Panc1 (cell line): Measurements from ENCODE around the gene GPR107. TPM values are rescaled to one million over a fixed set of nuclear protein-coding genes. Genes with fewer than 3 reads are reported as not detected.

Experiments
- ATAC-seq: fragments of 200-7000 bp; cut with Tn5 transposase; 2 replicates; pipeline ENCODE4 v1.9.1; 2020; ENCODE audit warnings: mild to moderate bottlenecking, moderate library complexity
- BruUV-seq: library from RNA; stranded (reverse); fragments of 400-500 nt; replicated peaks from 2 replicates; lab custom pipeline; 2021; lab: Mats Ljungman, UMichigan
- CTCF ChIA-PET: fragments of 300-600 bp; sonication (Branson Sonifier 250); formaldehyde crosslinking; loops from one replicate; lab custom pipeline; 2022; ENCODE audit warnings: antibody characterized with exemption; lab: Charles Lee
- POLR2A ChIA-PET: fragments of 300-600 bp; sonication (Branson Sonifier 250); formaldehyde crosslinking; loops from one replicate; lab custom pipeline; 2022; ENCODE audit warnings: antibody characterized with exemption; lab: Charles Lee
- DNase-seq: peaks from one replicate; pipeline ENCODE4 v3.0.0-alpha.2; 2010; ENCODE audit warnings: low read depth, low spot score
- H3K27ac ChIP-seq: 2 replicates; pipeline ENCODE4 v1.5.1; 2011; ENCODE audit warnings: mild to moderate bottlenecking, low read length, inconsistent platforms
- H3K27me3 ChIP-seq: fragments of 200-500 bp; sonication (Bioruptor generic); 2 replicates; pipeline ENCODE4 v1.6.0; 2014; ENCODE audit warnings: low read length, inconsistent platforms; ENCODE audit not compliant: control insufficient read depth, insufficient read depth
- H3K36me3 ChIP-seq: fragments of 200-500 bp; sonication (Bioruptor generic); 2 replicates; pipeline ENCODE4 v1.5.1; 2014; ENCODE audit warnings: inconsistent platforms, mild to moderate bottlenecking, low read length, moderate library complexity; ENCODE audit not compliant: control insufficient read depth, insufficient read depth
- H3K4me1 ChIP-seq: 2 replicates; pipeline ENCODE4 v1.5.1; 2011; ENCODE audit warnings: inconsistent platforms, mild to moderate bottlenecking, low read length, moderate library complexity; ENCODE audit not compliant: control insufficient read depth, insufficient read depth
- H3K4me3 ChIP-seq, 2 experiments: 2 replicates each; pipeline ENCODE4 v1.5.1; 2011 to 2012; ENCODE audit warnings: low read depth in 2 of 2, low read length in 2 of 2, mild to moderate bottlenecking in 2 of 2, inconsistent platforms in 1 of 2, moderate library complexity in 1 of 2
- H3K9me3 ChIP-seq: fragments of 200-500 bp; sonication (Bioruptor generic); 2 replicates; pipeline ENCODE4 v1.5.1; 2014; ENCODE audit warnings: low read depth, mild to moderate bottlenecking, inconsistent platforms, low read length, moderate library complexity; ENCODE audit not compliant: control insufficient read depth, insufficient read depth
- CTCF ChIP-seq: fragments of 450-650 bp; IDR thresholded peaks from 2 replicates; pipeline ENCODE4 v1.5.1; 2017; ENCODE audit warnings: mild to moderate bottlenecking
- POLR2AphosphoS5 ChIP-seq: IDR thresholded peaks from 2 replicates; pipeline ENCODE4 v1.6.1; 2012; ENCODE audit warnings: mild to moderate bottlenecking, low read depth, low read length, moderate library complexity
- REST ChIP-seq, 2 experiments: IDR thresholded peaks; 2 replicates each; pipeline ENCODE4 v1.6.1; 2011 to 2012; ENCODE audit warnings: low read depth in 2 of 2, control low read depth in 1 of 2, low read length in 1 of 2, mild to moderate bottlenecking in 1 of 2, moderate library complexity in 1 of 2; ENCODE audit not compliant: insufficient read depth in 1 of 2
- SIN3A ChIP-seq: IDR thresholded peaks from 2 replicates; pipeline ENCODE4 v1.6.1; 2012; ENCODE audit warnings: low read depth, mild to moderate bottlenecking, low read length, moderate library complexity, borderline replicate concordance; ENCODE audit not compliant: insufficient read depth
- TCF7L2 ChIP-seq: IDR thresholded peaks from 2 replicates; pipeline ENCODE4 v1.6.1; 2011; ENCODE audit warnings: mild to moderate bottlenecking, low read depth, low read length, inconsistent platforms
- in situ Hi-C: cut with HindIII; loops from 2 replicates; pipeline ENCODE4 v1.10.0; 2016; ENCODE audit warnings: low sequenced_read_pairs, low pct_unique_long_range_greater_than_20kb
- intact Hi-C: fragments of 100-400 bp; cut with micrococcal nuclease; formaldehyde crosslinking; loops from one replicate; pipeline ENCODE4 v1.10.0; 2022; ENCODE audit not compliant: unreplicated experiment
- total RNA-seq: library from RNA; stranded (reverse); gene quantifications from one replicate; pipeline ENCODE4 v1.2.1, GENCODE V29; 2021; ENCODE audit not compliant: unreplicated experiment

GPR107 gene
- total RNA-seq, 1 experiment from 2014 or later, result 43.0 TPM

- ChIA-PET CTCF (no interaction called here), POLR2A (no interaction called here)
- no peak for DNase-seq
- no peaks in the 10 kb centered on the region; the same call in 1 of the 2 replicates for H3K36me3 ChIP-seq
- H3K4me3 ChIP-seq, result no peak overlapping the region
- no peak for TF ChIP-seq POLR2AphosphoS5
- TF ChIP-seq CTCF, result no peak
- TF ChIP-seq SIN3A, result no peak
- TF ChIP-seq TCF7L2, result no peak
- no peak for TF ChIP-seq REST (IDR thresholded peaks at IDR 0.05; ENCODE audit: insufficient read depth in 1 of 2, low read depth in 2 of 2, low read length in 1 of 2)
- no peak for ATAC-seq
- H3K4me1 ChIP-seq, result no peaks in the 10 kb centered on the region
- no peaks in the 10 kb centered on the region for H3K9me3 ChIP-seq
- H3K27ac ChIP-seq, result no peak overlapping the region
- in situ Hi-C loops, result no loop called here
- intact Hi-C loops, result no loop called here
- H3K27me3 ChIP-seq, result no peaks in the 10 kb centered on the region
- no TSS peak for BruUV-seq
Measured at GRCh38 chr9:130122456-130122855, 68.8 kb downstream of the GPR107 start.

- H3K36me3 ChIP-seq, result peaks cover 2% of the 10 kb centered on the region; the same call in 1 of the 2 replicates
- H3K4me3 ChIP-seq, result no peak overlapping the region
- ChIA-PET CTCF (interaction anchor here (0.7 kb wide), 1 partner anchor 21 kb away, joined by 15 read pairs; no protein-coding TSS in a partner anchor), POLR2A (no interaction called here)
- no peaks in the 10 kb centered on the region for H3K9me3 ChIP-seq
- BruUV-seq, result no TSS peak
- intact Hi-C loops, result no loop called here
- H3K4me1 ChIP-seq, result no peaks in the 10 kb centered on the region
- no peak for TF ChIP-seq POLR2AphosphoS5
- TF ChIP-seq SIN3A, result no peak
- no peak for TF ChIP-seq TCF7L2
- TF ChIP-seq CTCF, result no peak
- no peak for TF ChIP-seq REST (IDR thresholded peaks at IDR 0.05; ENCODE audit: insufficient read depth in 1 of 2, low read depth in 2 of 2, low read length in 1 of 2)
- no peak for ATAC-seq
- no peaks in the 10 kb centered on the region for H3K27me3 ChIP-seq
- DNase-seq, result no peak
- no peak overlapping the region for H3K27ac ChIP-seq
- in situ Hi-C loops, result no loop called here
Measured at GRCh38 chr9:130124085-130124860, 70.6 kb downstream of the GPR107 start.
